ENCODE results near the gene CKB.

GRCh38 chr14:103518422-103519042 is 4.1 kb downstream of the CKB start:
- TF ChIP-seq EGR1 (IDR thresholded peaks at IDR 0.05; ENCODE audit: low read depth in 2 of 2) (no peak), CTCF (IDR thresholded peaks at IDR 0.05; ENCODE audit: low read depth, low read length, missing input control) (peak; percentile 83), TAF1 (conservative IDR thresholded peaks at IDR 0.05) (no peak), REST (IDR thresholded peaks at IDR 0.05) (no peak), MAX (IDR thresholded peaks at IDR 0.05) (no peak), ATF3 (IDR thresholded peaks at IDR 0.05) (no peak), JUND (IDR thresholded peaks at IDR 0.05) (no peak), RAD21 (IDR thresholded peaks at IDR 0.05) (peak; percentile 81 to 91), ZBTB33 (IDR thresholded peaks at IDR 0.05) (no peak), NR2F2 (IDR thresholded peaks at IDR 0.05) (no peak)

Measured in liver (tissue), 3 donors.